ENCODE data around the gene MRPS14. TPM values are rescaled to one million over a fixed set of nuclear protein-coding genes. Genes with fewer than 3 reads are reported as not detected.

MRPS14 gene
- polyA plus RNA-seq, 1 experiment = 22.4 TPM

- TF ChIP-seq CTCF (IDR thresholded peaks at IDR 0.05; ENCODE audit: insufficient read depth, low read depth, low read length) = no peak
- Histone ChIP-seq H3K27me3 (ENCODE audit: control insufficient read depth, insufficient read depth, low read length) (no peaks in the 10 kb centered on the region), H3K36me3 (ENCODE audit: control insufficient read depth, insufficient read depth, low read length) (no peaks in the 10 kb centered on the region), H3K4me3 (ENCODE audit: low read depth, low read length) (no peak overlapping the region)
- no peak for DNase-seq (ENCODE audit: low read depth)
- CTCF ChIA-PET = no interaction called here
- POLR2A ChIA-PET = no interaction called here
Observed at GRCh38 chr1:175037416-175037815, 14.2 kb upstream of the MRPS14 start.

- ChIA-PET POLR2A (no interaction called here), CTCF (interaction anchor here (0.9 to 1.0 kb wide), 2 partner anchors 115 to 282 kb away, joined by 3 read pairs; no protein-coding TSS in a partner anchor)
- Histone ChIP-seq H3K36me3 (ENCODE audit: control insufficient read depth, insufficient read depth, low read length) (no peaks in the 10 kb centered on the region), H3K4me3 (ENCODE audit: low read depth, low read length) (no peak overlapping the region), H3K27me3 (ENCODE audit: control insufficient read depth, insufficient read depth, low read length) (no peaks in the 10 kb centered on the region)
- TF ChIP-seq CTCF (IDR thresholded peaks at IDR 0.05; ENCODE audit: insufficient read depth, low read depth, low read length) = no peak
- no peak for DNase-seq (ENCODE audit: low read depth)
Observed at GRCh38 chr1:175036476-175036875, 13.3 kb upstream of the MRPS14 start.

GRCh38 chr1:175035865-175036264, 12.6 kb upstream of the MRPS14 start:
- no peak for DNase-seq (ENCODE audit: low read depth)
- Histone ChIP-seq H3K27me3 (ENCODE audit: control insufficient read depth, insufficient read depth, low read length) (no peaks in the 10 kb centered on the region), H3K4me3 (ENCODE audit: low read depth, low read length) (no peak overlapping the region), H3K36me3 (ENCODE audit: control insufficient read depth, insufficient read depth, low read length) (no peaks in the 10 kb centered on the region)
- ChIA-PET POLR2A (no interaction called here), CTCF (interaction anchor here (0.9 to 1.0 kb wide), 2 partner anchors 116 to 283 kb away, joined by 3 read pairs; no protein-coding TSS in a partner anchor)
- TF ChIP-seq CTCF (IDR thresholded peaks at IDR 0.05; ENCODE audit: insufficient read depth, low read depth, low read length) = no peak

- TF ChIP-seq CTCF (IDR thresholded peaks at IDR 0.05; ENCODE audit: insufficient read depth, low read depth, low read length) = no peak
- Histone ChIP-seq H3K27me3 (ENCODE audit: control insufficient read depth, insufficient read depth, low read length) (no peaks in the 10 kb centered on the region), H3K4me3 (ENCODE audit: low read depth, low read length) (no peak overlapping the region), H3K36me3 (ENCODE audit: control insufficient read depth, insufficient read depth, low read length) (no peaks in the 10 kb centered on the region)
- CTCF ChIA-PET = no interaction called here
- no peak for DNase-seq (ENCODE audit: low read depth)
- POLR2A ChIA-PET = no interaction called here
Observed at GRCh38 chr1:175034775-175035174, 11.6 kb upstream of the MRPS14 start.

GRCh38 chr1:175033953-175034352, 10.7 kb upstream of the MRPS14 start:
- no peak for TF ChIP-seq CTCF (IDR thresholded peaks at IDR 0.05; ENCODE audit: insufficient read depth, low read depth, low read length)
- Histone ChIP-seq H3K27me3 (ENCODE audit: control insufficient read depth, insufficient read depth, low read length) (no peaks in the 10 kb centered on the region), H3K4me3 (ENCODE audit: low read depth, low read length) (no peak overlapping the region), H3K36me3 (ENCODE audit: control insufficient read depth, insufficient read depth, low read length) (no peaks in the 10 kb centered on the region)
- no peak for DNase-seq (ENCODE audit: low read depth)
- CTCF ChIA-PET = interaction anchor here (0.6 to 1.2 kb wide), 2 partner anchors 14 to 285 kb away, joined by 4 to 5 read pairs; no protein-coding TSS in a partner anchor
- POLR2A ChIA-PET = no interaction called here
